Right lung (tissue), 10 donors: ENCODE data around the gene GPR137. TPM values are rescaled to one million over a fixed set of nuclear protein-coding genes. Genes with fewer than 3 reads are reported as not detected.
"Not testable (repeated sequence)": the region's sequence is repeated elsewhere in the genome, so short reads cannot be mapped to it uniquely, and the experiment has no call there.

Experiments used
- DNase-seq, 2 donors: peaks; one replicate each; pipeline ENCODE4 v3.0.0-alpha.2; 2013
- long read RNA-seq, 8 donors: transcript quantifications; one replicate each; lab custom pipeline, GENCODE V29; 2026
- polyA plus RNA-seq, 5 donors: library from polyadenylated mRNA; unstranded; fragments of 120-200 nt; gene quantifications; one replicate each; pipeline versions ENCODE4 v1.2.1 to v1.2.3, GENCODE V29; 2013; ENCODE audit warnings: inconsistent platforms in 1 of 5, low replicate concordance in 1 of 5; ENCODE audit not compliant: insufficient read length in 5 of 5, insufficient read depth in 1 of 5

GPR137 gene
- polyA plus RNA-seq = 10 to 100 TPM; 19.2 to 43.8 (median 30.9) TPM
- long read RNA-seq, donor 1, transcript GPR137-204 (7 exons, 1,596 nt) = major isoform, 8 of 9 reads
- long read RNA-seq, donor 1, partial matches to known transcripts = 0 of 9 reads
- long read RNA-seq, donor 1, other reads (novel, unspliced or antisense) = 0 of 9 reads
- long read RNA-seq, donor 2, partial matches to known transcripts = 0 of 1 reads
- long read RNA-seq, donor 2, other reads (novel, unspliced or antisense) = 0 of 1 reads
- long read RNA-seq, donor 3, partial matches to known transcripts = 604 of 703 reads
- long read RNA-seq, donor 3, other reads (novel, unspliced or antisense) = 94 of 703 reads
- long read RNA-seq, donor 4, partial matches to known transcripts = 0 of 3 reads
- long read RNA-seq, donor 4, other reads (novel, unspliced or antisense) = 0 of 3 reads
- long read RNA-seq, donor 5, partial matches to known transcripts = 69 of 182 reads
- long read RNA-seq, donor 5, other reads (novel, unspliced or antisense) = 108 of 182 reads
- long read RNA-seq, donor 6, partial matches to known transcripts = 0 of 1 reads
- long read RNA-seq, donor 6, other reads (novel, unspliced or antisense) = 0 of 1 reads
- long read RNA-seq, donor 7, partial matches to known transcripts = 0 of 3 reads
- long read RNA-seq, donor 7, other reads (novel, unspliced or antisense) = 0 of 3 reads
- long read RNA-seq, donor 8 = 0 reads

- DNase-seq = peak; percentile 90 to 91
Observed at GRCh38 chr11:64284962-64285884, at the start of gene GPR137. GPR137 (plus strand) TSS chr11:64285848; CDS start chr11:64286525, 677 bp downstream.

- DNase-seq = no peak
Observed at GRCh38 chr11:64237484-64237951, 48.1 kb upstream of the GPR137 start.

GRCh38 chr11:64238076-64238475 lies 47.6 kb upstream of the GPR137 start:
- DNase-seq = no peak

GRCh38 chr11:64238999-64239398 lies 46.6 kb upstream of the GPR137 start:
- DNase-seq = no peak

- no peak for DNase-seq
Observed at GRCh38 chr11:64239662-64240434, 45.8 kb upstream of the GPR137 start.

- peak; percentile 98 to 99 for DNase-seq
Observed at GRCh38 chr11:64240435-64241240, 45.0 kb upstream of the GPR137 start, which contains the start of gene FKBP2. FKBP2 (plus strand) TSS chr11:64241095; CDS start chr11:64242388, 1,293 bp downstream.

- peak; percentile 100 for DNase-seq
Observed at GRCh38 chr11:64241241-64241490, 44.5 kb upstream of the GPR137 start.

GRCh38 chr11:64241491-64242374 lies 43.9 kb upstream of the GPR137 start:
- DNase-seq = no peak

GRCh38 chr11:64243236-64243854 lies 42.3 kb upstream of the GPR137 start:
- no peak for DNase-seq

- DNase-seq = no peak
Observed at GRCh38 chr11:64244107-64244506, 41.5 kb upstream of the GPR137 start.

- DNase-seq = no peak
Observed at GRCh38 chr11:64244966-64245365, 40.7 kb upstream of the GPR137 start.

GRCh38 chr11:64245401-64245796 lies 40.2 kb upstream of the GPR137 start:
- DNase-seq = no peak

- no peak for DNase-seq
Observed at GRCh38 chr11:64245797-64246620, 39.6 kb upstream of the GPR137 start.

GRCh38 chr11:64246621-64246870 lies 39.1 kb upstream of the GPR137 start:
- DNase-seq = not testable (repeated sequence)

- DNase-seq = peak; percentile 81
Observed at GRCh38 chr11:64246871-64247728, 38.5 kb upstream of the GPR137 start, which contains the start of gene PPP1R14B. PPP1R14B (minus strand) TSS chr11:64246943; CDS start chr11:64246673, 270 bp downstream.

GRCh38 chr11:64247729-64248531 lies 37.7 kb upstream of the GPR137 start:
- no peak for DNase-seq
